NCI-H2171 treated with DMSO at 0.1 percent for 48 hours (cell line): ENCODE data around the gene DNAJC28.
"Not testable (repeated sequence)": the region's sequence is repeated elsewhere in the genome, so short reads cannot be mapped to it uniquely, and the experiment has no call there.

Experiments
- DNase-seq: peaks from one replicate; lab custom pipeline; 2025; lab: John Stamatoyannopoulos, UW

Gene DNAJC28, protein sequence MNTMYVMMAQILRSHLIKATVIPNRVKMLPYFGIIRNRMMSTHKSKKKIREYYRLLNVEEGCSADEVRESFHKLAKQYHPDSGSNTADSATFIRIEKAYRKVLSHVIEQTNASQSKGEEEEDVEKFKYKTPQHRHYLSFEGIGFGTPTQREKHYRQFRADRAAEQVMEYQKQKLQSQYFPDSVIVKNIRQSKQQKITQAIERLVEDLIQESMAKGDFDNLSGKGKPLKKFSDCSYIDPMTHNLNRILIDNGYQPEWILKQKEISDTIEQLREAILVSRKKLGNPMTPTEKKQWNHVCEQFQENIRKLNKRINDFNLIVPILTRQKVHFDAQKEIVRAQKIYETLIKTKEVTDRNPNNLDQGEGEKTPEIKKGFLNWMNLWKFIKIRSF

DNA sequence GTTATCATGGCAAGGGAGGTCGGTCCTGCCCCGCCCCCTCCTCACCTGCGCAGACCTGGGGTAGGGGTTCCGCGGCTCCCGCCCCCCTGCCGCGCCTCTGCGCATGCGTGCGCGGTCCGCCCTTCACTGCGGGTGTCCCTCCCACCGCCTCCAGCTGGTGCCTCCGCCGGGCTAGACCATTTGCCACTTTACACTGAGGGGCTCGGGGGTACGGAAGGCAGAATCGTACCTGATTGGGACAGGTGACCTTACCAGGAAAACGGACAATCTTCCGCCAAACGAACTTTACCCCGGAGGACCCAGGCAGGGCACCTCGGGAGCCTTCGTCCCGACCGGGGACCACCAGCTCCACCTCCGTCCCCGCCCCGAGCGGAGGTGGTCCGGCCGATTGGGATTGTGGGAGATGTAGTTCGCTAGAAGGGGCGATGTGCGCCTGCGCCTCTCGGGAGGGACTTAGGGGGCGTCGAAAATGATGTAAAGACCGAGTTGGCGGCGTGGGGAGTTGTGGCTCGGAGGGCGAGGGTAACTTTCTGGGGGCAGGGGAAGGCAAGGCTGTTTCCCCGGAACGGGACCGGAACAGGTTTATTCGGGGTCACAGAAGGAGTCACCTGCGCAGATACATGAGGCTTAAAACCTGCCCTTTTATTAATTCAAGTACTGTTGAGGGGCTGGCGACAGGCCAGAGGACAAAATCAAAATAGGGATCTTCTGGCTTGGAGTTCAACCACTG lies at the start of gene DNAJC28:
TSS of gene DNAJC28 (minus strand) at position 344 of the 730 bp plus-strand sequence. CDS start 2,323 bp downstream, outside the sequence.
- peak; percentile 94 for DNase-seq

GRCh38 chr21:33541105-33541711 lies 49.7 kb upstream of the DNAJC28 start:
- no peak for DNase-seq

DNA sequence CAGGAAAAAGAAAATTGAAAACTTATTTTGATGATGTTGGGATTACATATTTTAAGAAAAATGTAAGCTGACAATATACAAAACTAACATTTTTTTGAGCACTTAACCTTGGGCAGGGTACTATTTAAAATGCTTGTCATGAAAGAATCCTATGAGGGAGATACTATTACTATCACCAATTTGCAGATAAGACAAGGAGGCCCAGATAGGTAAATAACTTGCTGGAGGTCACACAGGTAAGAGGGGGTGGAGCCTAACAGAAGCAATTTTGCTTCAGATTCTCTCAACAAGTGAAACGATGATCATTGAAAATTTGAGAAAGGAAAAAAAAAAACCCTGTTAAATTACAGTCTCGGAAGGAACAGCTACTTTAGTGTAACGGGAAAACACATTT lies 49.2 kb upstream of the DNAJC28 start:
- no peak for DNase-seq

DNA sequence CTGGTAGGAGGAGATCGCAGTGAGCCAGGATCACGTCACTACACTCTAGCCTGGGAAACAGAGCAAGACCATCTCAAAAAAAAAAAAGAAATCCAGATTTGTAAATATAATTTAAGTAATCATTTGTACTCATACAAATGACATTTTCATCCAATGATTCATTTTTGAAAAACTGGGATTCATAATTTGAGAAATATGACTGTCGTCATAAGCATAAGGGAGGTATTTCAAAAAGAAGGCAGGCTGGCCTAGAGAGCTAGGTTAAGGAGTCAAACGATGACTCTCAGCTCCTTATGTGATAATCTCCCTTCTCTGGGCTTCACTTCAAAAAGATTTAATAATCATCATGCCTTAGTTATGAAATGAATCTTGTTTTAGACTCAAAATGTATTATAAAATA lies 48.1 kb upstream of the DNAJC28 start:
- DNase-seq: no peak

GRCh38 chr21:33537212-33537611 lies 45.7 kb upstream of the DNAJC28 start:
- DNase-seq: no peak

DNA sequence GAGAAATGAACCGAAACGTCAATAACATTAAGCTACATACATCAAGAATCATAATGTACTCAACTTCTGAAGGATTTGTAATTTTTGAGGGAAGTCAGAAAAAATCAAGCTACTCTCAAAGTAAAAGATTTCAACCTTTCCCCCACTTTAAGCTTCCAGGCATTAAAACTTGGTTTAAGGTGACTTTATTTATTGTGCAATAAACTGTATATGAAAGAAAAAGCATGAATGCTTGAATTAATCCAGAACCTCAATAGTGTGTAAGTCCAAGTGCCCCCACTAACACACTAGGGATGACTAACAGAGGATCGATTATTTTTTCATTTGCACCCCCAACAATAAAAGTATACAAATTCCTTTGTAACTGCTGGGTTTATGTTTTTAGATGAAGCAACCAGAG lies 39.5 kb upstream of the DNAJC28 start:
- DNase-seq: no peak

GRCh38 chr21:33522953-33523349 lies 31.4 kb upstream of the DNAJC28 start:
- DNase-seq: no peak

GRCh38 chr21:33522297-33522952 lies 30.9 kb upstream of the DNAJC28 start:
- no peak for DNase-seq

DNA sequence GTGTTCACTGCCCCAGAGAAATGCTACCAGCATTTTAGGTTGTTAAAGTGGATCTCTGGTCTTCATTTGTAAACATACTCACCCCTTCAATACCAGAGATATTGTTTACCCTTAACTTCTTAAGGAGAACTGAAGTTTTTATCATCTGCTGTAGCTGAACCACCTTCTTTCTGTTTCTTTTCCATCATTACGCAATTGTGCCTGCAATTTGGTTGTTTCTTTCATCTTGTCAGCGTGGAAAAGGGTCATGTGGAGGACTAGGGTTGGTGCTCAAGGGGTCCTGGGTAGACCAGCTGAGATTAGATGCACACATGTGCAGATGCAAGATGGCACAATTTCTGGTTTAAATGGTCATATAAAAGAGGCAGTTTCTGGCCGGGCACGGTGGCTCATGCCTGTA lies 27.4 kb upstream of the DNAJC28 start:
- no peak for DNase-seq

DNA sequence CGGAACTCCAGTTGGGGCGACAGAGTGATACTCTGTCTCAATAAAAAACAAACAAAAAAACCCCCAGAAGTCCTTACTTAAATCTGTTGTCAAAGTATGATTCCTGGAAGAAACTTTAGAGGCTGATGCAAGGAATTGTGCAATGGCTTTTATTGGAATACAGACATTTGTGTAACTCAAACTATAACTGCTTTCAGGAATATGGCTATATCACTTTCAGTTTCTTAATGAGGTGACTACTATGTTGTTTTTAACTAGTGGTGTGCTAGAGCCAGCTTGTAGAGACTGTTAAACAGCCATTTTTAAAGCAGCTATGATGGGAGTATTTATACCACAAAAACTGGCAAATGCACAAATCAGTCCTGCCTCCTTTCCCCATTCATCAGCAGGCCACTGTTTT lies 22.7 kb upstream of the DNAJC28 start:
- DNase-seq: no peak

- no peak for DNase-seq
These were observed 21.0 kb upstream of the DNAJC28 start for GRCh38 chr21:33512481-33512880.

GRCh38 chr21:33511639-33512038 lies 20.1 kb upstream of the DNAJC28 start:
- no peak for DNase-seq

GRCh38 chr21:33510826-33511225 lies 19.3 kb upstream of the DNAJC28 start:
- no peak for DNase-seq

DNA sequence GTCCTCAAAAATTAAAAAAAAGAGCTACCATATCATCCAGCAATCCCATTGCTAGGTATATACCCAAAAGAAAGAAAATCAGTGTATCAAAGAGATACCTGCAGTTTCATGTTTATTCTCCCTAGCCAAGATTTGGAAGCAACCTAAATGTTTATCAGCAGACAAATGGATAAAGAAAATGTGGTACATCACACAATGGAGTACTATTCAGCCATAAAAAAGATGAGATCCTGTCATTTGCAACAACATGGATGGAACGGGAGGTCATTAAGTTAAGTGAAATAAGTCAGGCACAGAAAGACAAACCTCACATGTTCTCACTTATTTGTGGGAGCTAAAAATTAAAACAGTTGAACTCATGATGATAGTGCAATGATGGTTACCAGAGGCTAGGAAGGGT lies 15.5 kb upstream of the DNAJC28 start:
- DNase-seq: not testable (repeated sequence)

DNA sequence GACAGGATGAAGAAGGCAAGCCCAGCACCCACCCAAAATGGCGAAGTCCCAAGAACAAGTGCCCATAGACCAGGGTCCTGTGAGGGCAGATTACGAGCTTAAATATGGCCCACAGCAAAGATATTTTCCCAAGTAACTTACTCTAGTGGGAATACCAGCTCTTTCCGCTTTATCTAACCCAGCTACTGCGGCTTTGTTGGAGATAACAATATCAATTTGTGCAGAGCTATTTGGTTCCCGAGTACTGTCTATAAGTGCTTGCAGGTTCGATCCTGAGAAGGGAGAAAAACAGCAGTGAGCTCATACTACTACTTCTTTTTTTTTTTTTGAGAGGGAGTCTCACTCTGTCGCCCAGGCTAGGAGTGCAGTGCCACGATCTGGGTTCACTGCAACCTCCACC lies 14.3 kb upstream of the DNAJC28 start:
- no peak for DNase-seq

- DNase-seq: no peak
These were observed 4.8 kb upstream of the DNAJC28 start for GRCh38 chr21:33496345-33496744.

GRCh38 chr21:33495743-33496142 lies 4.2 kb upstream of the DNAJC28 start:
- no peak for DNase-seq

- DNase-seq: no peak
These were observed 2.2 kb upstream of the DNAJC28 start for GRCh38 chr21:33493756-33494155.

GRCh38 chr21:33492571-33492970 lies 1.1 kb upstream of the DNAJC28 start:
- no peak for DNase-seq

GRCh38 chr21:33490991-33491372 lies 534 bp downstream of the DNAJC28 start:
- no peak for DNase-seq

GRCh38 chr21:33488936-33489335 lies 2.6 kb downstream of the DNAJC28 start:
- DNase-seq: no peak

GRCh38 chr21:33487996-33488395 lies 3.5 kb downstream of the DNAJC28 start:
- DNase-seq: no peak
